ENCODE data around the gene JPH2.
A peak's percentile ranks its signal among the peaks of the same experiment; 100 is the strongest.
"Not testable (repeated sequence)": the region's sequence is repeated elsewhere in the genome, so short reads cannot be mapped to it uniquely, and the experiment has no call there.

Gene JPH2

DNA sequence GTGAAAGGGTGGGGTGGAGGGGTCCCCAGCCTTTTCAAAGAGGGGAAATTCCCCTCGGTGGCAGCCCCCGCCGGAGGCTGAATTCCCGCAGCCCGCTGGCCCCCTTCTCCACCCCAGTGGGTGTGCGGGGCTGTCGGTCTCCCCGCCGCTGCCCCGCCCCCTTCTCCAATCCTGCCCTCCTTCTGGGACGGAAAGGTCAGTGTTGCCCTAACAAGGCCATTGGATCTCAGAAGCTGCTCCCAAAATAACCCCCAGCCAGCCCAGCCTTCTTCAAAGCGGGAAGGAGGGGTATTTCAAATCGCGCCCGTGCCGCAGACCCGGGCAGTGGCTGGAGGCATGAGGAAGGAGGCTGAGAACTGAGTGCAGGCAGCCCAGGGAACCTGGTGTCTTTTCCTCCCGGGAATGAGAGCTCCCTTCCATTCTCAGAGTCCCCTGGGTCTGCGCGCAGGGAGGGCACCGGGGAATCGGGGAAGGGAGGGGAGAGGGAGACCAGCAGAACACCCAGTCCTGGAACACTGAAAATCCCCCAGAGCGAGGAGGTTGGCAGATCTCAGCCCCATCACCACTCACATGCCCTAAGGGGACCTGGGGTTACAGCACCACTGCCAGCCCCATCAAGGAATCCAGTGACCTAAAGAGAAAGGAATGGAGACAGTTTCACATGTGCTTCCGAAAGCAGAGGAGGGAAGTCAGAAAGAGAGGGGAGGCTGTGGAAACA, at the start of gene JPH2:
JPH2 (minus strand) TSS at position 135 of the 718 bp plus-strand sequence. CDS start 483 bp downstream, outside the sequence.
- peak in 1 of 42 donors; percentile 39 for DNase-seq
- intact Hi-C loops (cut with DNase I) = no loop called here

- no peak for DNase-seq
- intact Hi-C loops (cut with DNase I) = no loop called here
Measured at GRCh38 chr20:44235702-44236101, 48.7 kb upstream of the JPH2 start.

DNA sequence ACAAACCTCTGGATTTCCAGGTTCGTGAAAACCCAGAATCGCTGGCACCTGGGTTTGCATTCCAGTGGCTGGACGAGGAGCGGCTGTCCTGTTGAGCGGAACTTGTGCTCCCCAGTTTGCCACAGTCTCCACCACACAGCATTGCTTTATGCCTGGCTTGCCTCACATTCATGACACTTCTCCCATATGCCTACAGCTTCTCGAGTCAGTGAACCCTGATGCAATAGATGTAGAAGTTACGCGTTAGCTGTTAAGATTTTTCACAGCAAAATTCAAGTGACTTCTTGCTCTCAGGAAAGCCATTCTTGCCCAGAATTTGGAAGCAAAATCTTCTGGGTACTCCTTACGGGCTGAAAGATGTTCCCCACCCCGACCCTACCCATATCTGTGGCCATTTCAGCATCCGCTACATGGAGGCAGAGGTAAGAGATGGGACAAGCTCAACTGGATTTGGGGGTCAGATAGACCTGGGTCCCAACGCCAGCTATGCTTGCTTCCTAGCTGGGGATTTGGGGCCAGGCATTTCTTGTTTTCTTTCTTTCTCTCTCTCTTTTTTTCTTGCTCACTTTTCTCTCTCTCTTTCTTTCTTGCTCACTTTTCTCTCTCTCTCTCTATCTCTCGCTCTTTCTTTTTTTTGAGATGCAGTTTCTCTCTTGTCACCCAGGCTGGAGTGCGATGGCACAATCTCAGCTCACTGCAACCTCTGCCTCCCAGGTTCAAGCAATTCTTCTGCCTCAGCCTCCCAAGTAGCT, 47.8 kb upstream of the JPH2 start:
- DNase-seq = no peak
- intact Hi-C loops (cut with DNase I) = no loop called here

- intact Hi-C loops (cut with DNase I) = no loop called here
- no peak for DNase-seq
Measured at GRCh38 chr20:44233436-44234016, 46.5 kb upstream of the JPH2 start.

GRCh38 chr20:44232469-44232856, 45.5 kb upstream of the JPH2 start:
- DNase-seq; intact Hi-C loops (cut with DNase I): not testable (repeated sequence)

DNA sequence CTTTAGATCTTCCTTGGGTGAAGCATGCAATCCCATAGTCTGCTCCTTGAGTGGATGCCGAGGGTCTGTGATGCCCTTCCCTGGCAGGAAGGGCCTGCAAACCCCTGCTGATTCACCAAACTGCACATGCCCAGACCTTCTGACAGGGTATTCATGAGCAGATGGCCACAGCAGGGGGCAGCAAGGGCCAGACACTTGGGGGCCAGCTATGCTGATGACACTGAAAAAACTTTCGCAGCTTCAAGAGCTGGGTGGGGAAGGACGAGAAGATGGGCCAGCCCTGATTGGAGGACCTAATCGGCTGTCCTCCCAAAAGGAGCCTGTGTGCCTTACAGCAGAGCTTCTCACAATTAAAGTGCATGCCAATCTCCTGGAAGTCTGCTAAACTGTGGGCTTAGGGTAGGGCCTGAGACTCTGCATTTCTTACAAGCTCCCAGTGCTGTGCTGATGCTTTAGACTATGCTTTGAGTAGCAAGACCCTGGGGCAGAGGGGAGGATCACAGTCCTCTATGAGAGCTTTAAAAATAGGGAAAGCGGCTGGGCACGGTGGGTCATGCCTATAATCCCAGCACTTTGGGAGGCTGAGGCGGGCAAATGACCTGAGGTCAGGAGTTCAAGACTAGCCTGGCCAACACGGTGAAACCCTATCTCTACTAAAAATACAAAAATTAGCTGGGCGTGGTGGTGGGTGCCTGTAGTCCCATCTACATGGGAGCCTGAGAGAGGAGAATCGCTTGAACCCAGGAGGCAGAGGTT, 44.9 kb upstream of the JPH2 start:
- DNase-seq = no peak
- intact Hi-C loops (cut with DNase I) = no loop called here

DNA sequence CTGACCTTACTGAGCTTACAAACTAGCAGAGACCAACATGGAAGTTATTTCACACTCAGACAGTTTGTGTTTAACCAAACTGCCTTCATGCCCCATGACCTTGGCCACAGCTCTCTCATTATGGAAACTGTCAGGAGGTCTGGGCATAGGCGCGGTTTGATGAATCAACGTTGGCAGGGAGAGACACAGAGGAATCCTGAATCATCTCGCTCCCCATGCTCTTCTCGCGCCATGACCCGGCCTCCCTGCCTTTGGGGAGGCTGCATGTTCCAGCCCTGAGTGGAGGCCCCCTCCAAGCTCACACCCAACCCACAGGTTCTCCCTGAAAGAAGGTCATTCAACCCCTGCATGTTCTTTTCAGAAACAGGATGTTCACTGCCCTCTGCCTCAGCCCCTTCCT, 44.2 kb upstream of the JPH2 start:
- no peak for DNase-seq
- intact Hi-C loops (cut with DNase I) = no loop called here

DNA sequence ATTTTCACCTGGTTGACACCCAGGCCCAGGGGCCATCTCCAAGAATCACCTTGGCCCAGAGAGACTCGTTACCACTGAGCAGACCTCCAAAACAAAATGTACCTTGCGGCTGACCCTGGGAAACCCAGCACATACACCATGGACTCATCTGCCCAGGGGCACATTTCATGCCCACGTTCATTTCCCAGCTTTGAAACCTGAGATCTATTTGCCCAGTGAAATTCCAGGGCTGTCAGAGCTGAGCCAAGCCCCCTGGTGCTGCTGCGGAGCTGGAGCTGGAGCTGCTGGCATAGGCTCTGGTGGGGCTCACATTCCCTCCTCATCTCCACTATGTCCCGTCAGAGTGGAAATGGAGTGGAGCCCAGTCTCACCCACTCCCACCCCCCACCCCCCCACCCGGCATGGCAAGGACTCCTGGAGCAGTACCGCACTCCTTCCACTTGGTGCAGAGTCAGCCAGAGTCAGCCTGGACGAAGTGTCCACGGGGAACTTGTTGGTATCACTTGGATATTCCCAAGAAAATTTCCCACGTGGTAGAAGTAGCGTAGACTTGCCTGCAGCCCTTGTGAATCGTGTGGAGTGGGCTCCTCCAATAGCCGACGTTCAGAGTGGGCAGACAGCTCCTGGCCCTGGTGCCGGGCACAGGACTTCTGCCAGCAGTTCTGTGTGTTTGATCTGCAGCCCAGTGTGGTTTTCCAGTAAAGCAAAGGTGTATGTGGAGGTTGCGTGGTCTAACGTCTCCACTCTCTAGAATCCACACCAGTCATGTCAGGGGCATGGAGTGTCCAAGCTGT, 41.7 kb upstream of the JPH2 start:
- intact Hi-C loops (cut with DNase I) = no loop called here
- no peak for DNase-seq

DNA sequence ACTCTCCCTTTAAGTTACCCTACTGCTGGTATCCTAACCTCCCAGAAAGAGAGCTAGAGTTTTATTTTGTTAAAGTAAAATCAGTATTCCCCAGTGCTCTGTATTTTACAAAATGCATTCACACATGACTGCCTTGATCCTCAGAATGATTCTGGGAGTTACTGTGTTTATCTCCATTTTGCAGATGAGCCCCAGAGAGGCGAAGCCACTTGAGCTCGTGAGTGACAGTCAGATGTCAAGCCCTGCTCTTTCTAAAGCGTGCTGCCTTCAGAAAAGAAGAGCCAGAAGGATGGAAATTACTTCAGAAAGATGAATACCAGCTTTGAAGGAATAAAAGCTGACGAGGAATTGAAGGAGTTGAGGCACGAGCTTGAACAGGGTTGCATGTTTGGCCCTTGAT, 37.6 kb upstream of the JPH2 start:
- DNase-seq = peak in 1 of 42 donors; percentile 13
- intact Hi-C loops (cut with DNase I) = no loop called here

DNA sequence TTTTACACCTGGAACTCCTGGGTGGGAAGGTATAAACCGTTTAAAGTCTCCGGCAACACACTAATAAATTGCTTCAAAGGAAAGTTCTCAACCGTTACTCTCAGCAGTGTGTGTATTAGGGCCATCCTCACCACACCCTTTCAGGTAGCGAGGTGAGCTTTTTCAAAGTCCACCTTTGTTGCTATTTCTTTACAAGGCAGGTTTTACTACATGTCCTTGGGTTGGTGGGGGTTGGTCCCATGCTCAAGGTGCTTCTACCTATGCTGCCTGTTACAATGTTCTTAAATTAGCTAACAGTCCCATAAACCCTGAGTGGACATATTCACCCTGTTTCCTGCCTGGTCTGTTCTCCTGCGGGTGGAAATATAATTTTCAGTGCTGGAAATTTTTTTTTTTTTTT, 36.7 kb upstream of the JPH2 start:
- DNase-seq = no peak
- intact Hi-C loops (cut with DNase I) = no loop called here

DNA sequence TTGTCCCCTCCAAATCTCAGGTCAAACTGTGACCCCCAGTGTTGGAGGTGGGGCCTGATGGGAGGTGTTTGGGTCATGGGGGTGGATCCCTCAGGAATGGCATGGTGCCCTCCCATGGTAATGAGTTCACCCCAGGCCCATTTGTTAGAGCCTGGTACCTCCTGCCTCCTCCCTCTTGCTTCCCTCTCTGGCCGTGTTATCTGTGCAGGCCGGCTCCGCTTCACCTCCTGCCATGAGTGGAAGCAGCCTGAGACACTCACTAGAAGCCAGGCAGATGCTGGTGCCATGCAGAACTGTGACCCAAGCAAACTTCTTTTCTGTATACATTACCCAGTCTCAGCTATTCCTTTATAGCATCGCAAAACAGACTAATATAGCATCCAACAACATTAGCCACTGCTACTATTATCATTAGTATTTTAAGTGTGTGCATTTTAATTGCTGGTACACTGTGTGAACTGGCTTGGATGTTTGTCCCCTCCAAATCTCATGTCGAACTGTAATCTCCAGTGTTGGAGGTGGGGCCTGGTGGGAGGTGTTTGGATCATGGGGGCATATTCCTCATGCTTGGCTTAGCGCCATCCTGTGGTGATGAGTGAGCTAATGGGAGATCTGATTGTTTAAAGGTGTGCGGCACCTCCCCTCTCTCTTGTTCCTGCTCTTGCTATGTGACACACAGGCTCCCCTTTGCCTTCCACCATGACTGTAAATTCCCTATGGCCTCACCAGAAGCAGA, 35.8 kb upstream of the JPH2 start:
- intact Hi-C loops (cut with DNase I) = no loop called here

DNA sequence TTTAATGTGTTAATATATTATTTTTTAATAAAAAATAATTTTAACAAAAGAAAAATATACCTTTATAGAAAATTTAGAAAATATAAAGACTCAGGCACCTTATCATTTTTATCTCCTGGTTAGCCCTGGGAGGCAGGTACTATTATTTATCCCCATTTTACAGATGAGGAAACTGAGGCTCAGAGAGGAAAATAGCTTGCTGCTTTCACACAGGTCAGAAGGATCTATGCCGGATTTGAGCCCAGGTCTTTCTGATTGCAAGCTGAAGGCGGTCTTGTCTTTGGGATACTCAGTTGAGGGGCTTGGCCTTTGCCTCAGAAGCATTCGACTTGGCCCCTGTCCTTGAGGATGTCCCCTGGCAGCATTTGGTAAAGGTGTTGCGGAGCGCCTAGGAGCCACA, 35.0 kb upstream of the JPH2 start:
- intact Hi-C loops (cut with DNase I) = no loop called here

More for the DNA sequence above, 35.8 kb upstream of the JPH2 start:
- no peak for DNase-seq

DNA sequence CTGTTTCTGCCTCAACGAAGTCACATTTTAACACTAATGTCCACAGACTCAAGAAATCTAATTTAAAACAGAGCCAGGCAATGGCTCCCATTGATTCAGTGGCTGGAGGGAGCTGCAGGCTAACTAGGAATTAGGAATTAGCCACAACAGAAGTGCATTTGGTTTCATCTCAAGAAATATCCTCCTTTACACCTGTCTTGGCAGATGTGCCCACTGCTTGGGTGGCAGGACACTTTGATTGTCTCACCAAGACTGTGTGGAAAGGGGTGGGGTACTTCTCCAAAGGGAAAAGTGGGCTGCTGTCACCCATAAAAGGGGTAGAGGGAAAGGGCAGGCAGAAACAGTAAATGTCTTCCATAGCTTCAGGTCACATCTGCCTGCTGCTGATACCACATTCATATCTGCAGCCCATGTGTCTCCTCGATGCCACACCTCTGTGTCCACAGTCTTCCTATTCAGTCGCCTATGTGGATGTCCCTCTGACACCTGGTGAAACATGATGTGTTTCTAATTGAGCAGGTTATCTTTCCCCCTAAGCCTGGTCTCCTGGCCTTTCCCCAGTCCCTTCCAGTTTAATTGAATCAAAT, 34.5 kb upstream of the JPH2 start:
- intact Hi-C loops (cut with DNase I) = no loop called here
- no peak for DNase-seq

More for the DNA sequence above, 35.0 kb upstream of the JPH2 start:
- no peak for DNase-seq

DNA sequence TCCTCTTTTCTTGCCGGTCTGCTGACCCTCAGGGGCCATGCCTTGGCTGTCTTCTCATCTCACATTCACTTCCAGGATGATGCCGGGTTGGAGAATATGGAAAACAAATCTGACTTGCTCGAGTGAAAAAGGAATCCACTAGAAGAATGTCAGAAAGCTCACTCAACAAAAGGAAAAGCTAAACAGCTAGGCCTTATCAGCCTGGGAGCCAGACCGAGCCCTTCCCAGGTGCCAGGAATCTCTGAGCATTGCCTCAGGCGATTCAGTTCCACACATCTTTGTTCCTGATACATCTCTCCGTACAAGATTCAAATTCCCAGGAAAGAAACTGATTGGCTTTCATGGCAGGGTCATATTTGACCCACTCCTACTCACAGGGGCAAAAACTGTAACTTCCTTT, 32.8 kb upstream of the JPH2 start:
- DNase-seq = no peak
- intact Hi-C loops (cut with DNase I) = loop anchor here (10.0 kb wide), 1 partner anchor 385 kb away; no protein-coding TSS in a partner anchor

DNA sequence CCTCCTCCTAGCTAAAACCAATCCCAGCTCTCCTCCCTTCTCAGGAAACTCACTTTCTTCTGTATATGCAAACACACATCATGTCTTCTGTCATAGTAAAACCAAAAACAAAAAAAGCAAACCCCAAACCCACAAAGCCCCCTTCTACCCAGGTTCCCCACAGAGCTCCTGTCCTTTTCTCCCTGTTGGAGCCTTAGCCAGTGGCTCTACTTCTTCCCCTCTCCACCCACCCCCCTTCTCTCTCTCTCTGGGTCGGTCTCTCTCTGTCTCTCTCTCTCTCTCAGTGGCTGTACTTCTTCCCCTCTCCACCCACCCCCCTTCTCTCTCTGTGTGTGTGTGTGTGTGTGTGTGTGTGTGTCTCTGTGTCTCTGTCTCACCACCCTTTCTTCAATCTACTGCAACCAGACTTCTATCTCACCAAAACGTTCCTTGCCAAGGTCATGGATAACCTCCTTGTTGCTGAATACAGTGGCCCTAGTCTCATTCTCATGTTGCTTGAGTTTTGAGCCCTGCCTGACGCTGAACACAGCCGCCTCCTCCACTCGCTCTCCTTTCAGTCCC, 32.3 kb upstream of the JPH2 start:
- intact Hi-C loops (cut with DNase I) = loop anchor here (10.0 kb wide), 1 partner anchor 386 kb away; no protein-coding TSS in a partner anchor
- DNase-seq = no peak

- intact Hi-C loops (cut with DNase I) = loop anchor here (10.0 kb wide), 1 partner anchor 386 kb away; no protein-coding TSS in a partner anchor
- no peak for DNase-seq
Measured at GRCh38 chr20:44218446-44218845, 31.5 kb upstream of the JPH2 start.
